ENCODE results near the gene WDR13.

DNA sequence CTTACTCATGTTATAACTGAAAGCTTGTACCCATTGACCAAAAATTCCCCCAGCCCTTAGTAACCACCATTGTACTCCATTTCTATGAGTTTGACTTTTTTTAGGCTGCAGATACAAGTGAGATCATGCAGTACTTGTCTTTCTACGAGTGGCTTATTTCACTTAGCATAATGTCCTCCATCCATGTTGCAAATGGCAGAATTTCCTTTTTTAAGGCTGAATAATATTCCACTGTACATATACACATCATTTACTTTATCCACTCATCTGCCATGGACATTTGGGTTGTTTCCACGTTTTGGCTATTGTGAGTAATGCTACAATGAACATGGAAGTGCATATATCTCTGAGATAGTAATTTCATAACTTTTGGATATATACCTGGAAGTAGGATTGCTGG, 12.6 kb upstream of the WDR13 start:
- TF ChIP-seq, protein P1, sequence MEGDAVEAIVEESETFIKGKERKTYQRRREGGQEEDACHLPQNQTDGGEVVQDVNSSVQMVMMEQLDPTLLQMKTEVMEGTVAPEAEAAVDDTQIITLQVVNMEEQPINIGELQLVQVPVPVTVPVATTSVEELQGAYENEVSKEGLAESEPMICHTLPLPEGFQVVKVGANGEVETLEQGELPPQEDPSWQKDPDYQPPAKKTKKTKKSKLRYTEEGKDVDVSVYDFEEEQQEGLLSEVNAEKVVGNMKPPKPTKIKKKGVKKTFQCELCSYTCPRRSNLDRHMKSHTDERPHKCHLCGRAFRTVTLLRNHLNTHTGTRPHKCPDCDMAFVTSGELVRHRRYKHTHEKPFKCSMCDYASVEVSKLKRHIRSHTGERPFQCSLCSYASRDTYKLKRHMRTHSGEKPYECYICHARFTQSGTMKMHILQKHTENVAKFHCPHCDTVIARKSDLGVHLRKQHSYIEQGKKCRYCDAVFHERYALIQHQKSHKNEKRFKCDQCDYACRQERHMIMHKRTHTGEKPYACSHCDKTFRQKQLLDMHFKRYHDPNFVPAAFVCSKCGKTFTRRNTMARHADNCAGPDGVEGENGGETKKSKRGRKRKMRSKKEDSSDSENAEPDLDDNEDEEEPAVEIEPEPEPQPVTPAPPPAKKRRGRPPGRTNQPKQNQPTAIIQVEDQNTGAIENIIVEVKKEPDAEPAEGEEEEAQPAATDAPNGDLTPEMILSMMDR (IDR thresholded peaks at IDR 0.05): no peak
- no peak for TF ChIP-seq POLR2A (IDR thresholded peaks at IDR 0.05)
